HG03378 (cell line): ENCODE measurements around the gene GP1BB.
A peak's percentile ranks its signal among the peaks of the same experiment; 100 is the strongest.

Experiments used
- ATAC-seq: cut with Tn5 transposase; IDR thresholded peaks from one replicate; pipeline ENCODE4 v1.9.1; 2021; ENCODE audit warnings: mild to moderate bottlenecking, moderate library complexity; ENCODE audit not compliant: unreplicated experiment

Gene GP1BB

DNA sequence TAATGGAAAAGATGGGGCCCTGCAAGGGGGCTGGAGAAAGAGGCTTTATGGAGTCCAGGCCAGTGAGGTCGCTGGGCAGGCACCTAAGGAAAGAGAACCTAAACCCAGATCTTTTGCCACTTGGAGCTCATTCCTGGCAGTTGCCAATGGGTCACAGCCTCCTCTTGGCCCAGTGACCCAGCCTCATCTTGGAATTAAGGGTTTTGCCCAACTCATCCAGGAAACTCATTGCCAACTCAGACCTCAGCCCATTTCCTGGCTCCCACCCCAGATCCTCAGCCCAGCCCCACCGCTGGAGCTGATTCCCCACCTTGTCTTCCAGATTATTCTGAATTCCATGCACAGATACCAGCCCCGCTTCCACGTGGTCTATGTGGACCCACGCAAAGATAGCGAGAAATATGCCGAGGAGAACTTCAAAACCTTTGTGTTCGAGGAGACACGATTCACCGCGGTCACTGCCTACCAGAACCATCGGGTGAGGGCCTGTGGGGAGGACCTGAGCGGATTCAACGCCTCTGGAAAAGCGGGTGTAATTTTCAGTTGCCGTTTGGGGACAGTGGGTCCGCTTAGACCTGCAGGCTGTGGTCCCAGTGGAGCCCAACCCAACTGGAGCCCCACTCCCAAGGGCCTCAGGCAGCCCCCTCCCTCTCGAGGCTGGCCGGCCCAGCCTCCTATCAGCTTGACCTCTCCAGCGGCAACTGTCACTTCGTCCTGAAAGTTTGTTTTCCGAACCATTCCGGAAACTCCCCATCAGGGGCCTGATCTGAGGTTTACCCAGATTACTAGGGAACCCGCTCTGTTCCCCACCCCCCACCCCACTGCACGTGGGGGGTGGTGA is 41.5 kb downstream of the GP1BB start:
- no peak for ATAC-seq

DNA sequence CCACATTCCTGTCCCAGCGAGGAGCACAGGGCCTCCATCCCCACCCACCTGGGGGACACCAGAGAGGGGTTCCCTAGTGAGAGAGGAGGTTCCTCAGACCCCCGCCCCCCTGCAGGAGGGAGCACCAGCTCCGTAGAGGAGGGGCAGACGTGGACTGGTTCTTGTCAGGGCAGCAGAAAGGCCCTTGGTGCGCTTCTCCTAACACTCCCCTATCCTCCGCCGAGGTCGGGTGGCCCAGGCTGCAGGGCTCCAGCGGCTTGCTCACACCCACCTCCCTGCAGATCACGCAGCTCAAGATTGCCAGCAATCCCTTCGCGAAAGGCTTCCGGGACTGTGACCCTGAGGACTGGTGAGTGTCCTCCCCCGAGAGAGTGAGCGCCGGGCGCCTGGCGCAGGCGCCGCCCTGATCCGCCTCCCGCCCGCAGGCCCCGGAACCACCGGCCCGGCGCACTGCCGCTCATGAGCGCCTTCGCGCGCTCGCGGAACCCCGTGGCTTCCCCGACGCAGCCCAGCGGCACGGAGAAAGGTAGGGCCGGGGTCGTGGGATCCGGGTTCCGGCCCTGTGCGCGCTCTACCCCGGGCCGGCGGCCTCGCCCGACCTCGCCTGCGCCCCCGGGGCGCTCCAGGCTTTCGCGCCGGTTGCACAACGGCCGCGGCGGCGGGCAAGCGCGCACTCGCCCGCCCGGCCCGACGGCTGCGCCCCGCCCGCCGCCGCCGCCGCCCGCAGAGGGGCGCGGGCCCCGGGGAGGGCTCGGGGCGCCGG is 42.3 kb downstream of the GP1BB start:
- ATAC-seq: no peak

GRCh38 chr22:19766240-19766510 is 42.8 kb downstream of the GP1BB start:
- ATAC-seq: no peak

DNA sequence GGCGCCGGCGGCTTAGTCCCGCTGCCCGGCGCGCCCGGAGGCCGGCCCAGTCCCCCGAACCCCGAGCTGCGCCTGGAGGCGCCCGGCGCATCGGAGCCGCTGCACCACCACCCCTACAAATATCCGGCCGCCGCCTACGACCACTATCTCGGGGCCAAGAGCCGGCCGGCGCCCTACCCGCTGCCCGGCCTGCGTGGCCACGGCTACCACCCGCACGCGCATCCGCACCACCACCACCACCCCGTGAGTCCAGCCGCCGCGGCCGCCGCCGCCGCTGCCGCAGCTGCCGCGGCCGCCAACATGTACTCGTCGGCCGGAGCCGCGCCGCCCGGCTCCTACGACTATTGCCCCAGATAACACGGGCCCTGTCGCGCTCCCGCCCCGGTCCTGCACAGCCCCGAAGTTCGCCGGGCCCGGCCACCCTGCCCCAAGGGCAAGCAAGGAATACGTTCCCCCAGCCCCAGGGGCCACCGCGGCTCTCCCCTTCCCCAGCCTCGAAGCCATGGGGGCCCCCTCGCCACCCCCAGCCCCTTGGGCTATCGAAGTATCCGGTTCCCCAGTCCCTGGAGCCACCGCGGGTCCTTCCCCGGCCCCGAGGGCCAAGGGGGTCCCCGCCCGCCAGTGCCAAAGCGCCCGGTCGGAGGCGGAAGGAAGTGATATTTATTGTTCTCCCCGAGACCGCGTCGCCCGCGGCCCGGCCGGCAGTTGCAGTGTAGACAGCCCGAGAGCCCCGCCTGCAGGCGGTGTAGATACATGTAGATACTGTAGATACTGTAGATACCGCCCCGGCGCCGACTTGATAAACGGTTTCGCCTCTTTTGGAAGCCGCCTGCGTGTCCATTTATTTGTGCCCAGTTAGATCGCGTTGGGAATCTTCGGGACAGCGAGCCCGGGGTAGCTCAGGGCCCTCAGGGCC is 43.4 kb downstream of the GP1BB start:
- ATAC-seq: no peak

DNA sequence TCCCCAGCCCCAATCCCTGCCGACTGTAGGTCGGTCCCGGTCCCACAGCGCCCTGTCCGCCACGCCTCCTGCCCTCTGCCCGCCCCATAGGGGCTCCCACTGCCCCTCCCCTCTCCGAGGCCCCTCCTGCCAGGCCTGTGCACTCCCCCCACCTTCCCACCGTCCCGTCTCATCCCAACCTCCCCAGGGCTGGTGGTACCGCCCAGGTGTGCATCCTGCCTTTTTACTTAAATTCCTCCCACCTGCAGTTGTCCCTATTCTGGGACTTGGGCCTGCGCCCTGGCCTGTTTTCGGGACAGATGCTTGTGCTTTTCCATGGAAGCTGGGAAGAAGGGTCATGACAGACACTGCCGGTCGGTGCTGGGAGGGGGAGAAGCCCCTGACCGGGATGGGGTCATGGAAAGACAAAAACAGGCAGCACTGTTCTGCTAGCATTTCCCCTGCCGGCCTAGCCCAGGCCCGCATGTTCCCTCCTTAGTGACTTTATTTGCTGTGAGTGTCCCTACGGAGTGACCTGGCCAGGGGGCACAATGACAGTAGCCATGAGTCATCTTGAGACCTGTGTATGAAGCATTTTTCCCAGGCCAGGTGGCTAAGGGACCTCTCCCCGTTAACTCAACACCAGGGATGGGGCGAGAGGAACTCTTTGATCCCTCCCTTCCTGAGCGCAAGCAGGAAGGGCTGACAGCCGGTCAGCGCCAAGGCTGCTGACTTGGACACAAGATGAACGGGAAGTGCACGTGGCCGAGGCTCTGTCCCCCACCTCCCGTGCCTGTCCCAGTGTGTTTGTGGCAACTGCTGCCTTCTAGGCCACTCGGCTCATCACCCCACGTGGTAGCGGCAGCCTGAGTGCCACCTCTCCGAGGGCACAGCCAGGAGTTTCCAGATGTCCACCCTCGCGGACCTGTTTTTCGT is 44.3 kb downstream of the GP1BB start:
- ATAC-seq: no peak

DNA sequence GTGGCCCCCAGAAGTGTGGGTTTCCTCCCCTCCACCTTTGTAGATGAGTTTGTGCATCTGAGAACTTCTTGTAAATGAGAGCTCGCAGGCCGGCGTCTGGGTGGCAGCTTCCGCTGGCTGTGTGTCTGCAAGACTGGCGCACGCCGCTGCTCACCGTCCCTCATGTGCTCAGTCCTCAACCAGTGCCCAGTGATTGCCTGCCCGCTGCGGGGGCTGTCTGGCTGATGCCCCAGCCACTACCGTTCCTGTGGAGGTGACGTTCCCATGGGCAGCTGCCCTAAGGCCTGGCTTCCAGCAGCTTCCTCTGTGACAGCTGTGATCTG is 46.0 kb downstream of the GP1BB start:
- ATAC-seq: no peak

DNA sequence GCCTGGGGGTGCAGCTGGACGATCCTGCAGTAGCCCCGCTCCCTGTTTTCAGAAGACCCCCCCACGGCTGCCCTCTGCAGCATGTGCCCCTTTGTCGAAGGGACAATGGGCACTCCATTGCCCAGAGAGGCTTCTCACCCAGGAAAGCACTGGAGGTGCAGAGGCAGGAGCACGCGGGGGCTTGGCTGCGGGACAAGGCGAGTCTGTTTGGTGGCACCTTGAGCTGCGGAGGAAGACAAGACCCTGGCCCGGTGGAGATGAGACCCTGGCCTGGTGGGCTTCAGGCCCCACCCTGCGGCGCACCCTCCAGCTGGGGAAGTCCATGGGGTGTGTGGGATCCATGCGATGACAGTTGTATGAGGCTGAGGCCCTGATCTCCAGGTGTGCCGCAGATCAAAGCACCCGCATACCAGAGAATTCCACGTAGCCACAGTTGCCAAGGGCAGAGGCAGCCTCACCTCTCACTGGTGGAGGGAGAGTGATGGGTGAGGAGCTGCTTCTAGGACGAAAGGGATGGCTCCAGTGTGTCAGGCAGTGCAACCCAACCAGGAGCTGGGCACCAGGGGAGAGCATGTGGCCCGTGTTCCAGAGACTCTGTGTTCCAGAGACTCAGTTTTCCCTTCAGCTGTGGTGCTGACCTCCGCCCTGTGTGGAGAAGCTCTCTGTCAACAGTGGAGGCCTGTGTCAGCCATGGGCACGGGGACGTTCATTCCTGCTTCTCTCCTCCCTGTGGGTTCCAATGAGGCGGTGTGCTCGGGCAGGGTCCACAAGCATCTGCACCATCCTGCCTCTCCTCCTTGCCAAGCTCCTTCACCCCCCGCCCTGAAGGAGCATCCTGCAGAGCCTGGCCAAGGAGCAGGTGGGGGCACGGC is 47.2 kb downstream of the GP1BB start:
- no peak for ATAC-seq

DNA sequence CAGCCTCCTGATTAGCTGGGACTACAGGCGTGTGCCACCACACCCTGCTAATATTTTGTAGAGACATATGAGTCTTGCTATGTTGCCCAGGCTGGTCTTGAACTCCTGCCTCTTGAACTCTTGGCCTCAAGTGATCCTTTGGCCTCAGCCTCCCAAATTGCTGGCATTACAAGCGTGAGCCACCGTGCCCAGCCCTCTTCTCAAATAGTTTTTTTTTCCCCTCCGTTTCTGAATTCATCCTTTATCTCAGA is 49.0 kb downstream of the GP1BB start:
- no peak for ATAC-seq

DNA sequence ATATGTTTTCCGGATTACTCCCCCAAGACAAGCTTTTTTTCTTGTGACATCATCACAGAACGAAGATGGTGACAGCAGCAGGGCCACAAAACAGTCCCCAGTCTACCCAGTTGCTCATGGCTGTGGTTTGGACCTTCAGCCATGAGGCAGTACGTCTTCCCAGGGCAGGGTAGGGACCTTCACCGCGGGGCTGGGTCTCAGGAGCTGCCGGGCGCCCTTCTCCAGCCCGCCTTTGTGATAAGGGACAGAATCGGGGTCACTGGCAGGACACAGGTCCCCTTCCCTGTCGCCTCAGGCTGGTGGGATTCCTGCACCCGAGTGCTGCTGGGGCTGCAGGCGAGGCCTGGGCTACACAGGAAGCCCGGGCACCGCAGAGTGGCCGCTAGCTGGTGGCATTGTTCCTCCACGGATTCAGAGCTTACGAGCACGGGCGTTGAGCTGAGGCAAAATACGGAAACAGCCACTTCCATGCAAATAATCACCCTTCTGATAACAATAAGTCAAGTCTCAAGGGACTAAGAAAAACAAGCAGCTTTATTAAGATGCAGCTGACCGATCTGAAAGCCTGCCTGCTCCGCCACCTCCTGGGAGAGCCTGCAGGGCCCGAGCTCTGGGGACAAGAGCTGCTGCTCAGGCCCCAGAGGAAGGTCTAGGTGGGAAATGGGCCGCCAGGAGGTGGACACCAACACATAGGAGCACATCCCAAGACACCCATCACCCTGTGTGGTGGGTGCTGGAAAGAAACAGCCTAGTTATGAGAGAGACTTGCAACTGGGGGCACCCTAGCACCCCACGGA is 49.5 kb downstream of the GP1BB start:
- peak; percentile 68 for ATAC-seq

GRCh38 chr22:19773470-19774040 is 50.2 kb downstream of the GP1BB start:
- ATAC-seq: no peak
